NOMO-1 (cell line): ENCODE measurements around the gene IL17B.

Experiments
- DNase-seq, 2 experiments: peaks; one replicate each; lab custom pipeline; 2025; ENCODE audit not compliant: unreplicated experiment in 2 of 2; lab: John Stamatoyannopoulos, UW

Gene IL17B

DNA sequence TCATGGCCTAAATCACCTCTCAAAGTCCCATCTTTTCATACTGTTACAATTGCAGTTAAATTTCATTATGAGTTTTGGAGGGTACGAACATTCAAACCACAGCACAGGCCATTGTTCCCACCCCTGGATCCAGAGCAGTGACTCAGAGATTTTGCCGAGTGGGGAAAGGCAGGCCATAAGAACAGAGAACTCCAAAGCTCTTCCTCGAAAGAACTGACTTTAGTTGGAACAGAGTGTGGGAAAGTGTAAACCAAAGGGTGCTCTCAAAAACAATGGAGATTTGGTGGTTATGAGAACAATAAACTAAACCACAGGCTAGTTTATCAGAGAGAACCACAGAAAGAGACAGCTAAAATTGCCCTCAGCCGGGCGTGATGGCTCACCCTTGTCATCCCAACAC is 53.2 kb downstream of the IL17B start:
- no peak for DNase-seq

DNA sequence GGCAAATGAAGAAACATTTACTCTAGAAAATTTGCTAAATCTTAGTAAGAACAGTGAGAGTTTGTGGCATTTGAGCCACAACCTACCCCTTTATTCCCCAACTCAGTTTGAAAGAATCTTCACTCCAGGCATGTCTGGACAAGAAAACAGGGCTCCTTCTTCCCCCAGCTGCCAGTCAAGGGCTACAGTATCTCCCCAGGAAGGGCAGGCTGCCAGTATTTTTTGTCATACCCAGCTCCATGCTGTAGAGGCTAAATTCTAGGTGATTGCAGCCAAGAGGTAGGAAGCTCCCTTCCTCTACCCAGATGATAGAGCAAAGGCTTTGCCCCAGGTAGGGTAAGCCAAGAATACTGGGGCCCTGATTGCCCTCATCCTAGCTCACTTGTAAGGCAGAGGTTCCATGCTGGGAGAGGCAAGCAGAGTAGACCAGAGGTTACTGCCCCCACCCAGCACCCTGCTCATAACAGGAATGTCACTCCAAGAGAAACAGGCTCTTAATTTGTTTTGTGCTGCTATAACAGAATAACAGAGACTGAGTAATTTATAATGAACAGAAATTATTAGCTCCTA is 53.8 kb downstream of the IL17B start:
- no peak for DNase-seq

- DNase-seq: no peak
Measured at GRCh38 chr5:149324641-149325040, 54.5 kb downstream of the IL17B start.
